Measurements from ENCODE around the gene EHD2. TPM values are rescaled to one million over a fixed set of nuclear protein-coding genes. Genes with fewer than 3 reads are reported as not detected.
"Not testable (repeated sequence)": the region's sequence is repeated elsewhere in the genome, so short reads cannot be mapped to it uniquely, and the experiment has no call there.

The EHD2 gene, protein sequence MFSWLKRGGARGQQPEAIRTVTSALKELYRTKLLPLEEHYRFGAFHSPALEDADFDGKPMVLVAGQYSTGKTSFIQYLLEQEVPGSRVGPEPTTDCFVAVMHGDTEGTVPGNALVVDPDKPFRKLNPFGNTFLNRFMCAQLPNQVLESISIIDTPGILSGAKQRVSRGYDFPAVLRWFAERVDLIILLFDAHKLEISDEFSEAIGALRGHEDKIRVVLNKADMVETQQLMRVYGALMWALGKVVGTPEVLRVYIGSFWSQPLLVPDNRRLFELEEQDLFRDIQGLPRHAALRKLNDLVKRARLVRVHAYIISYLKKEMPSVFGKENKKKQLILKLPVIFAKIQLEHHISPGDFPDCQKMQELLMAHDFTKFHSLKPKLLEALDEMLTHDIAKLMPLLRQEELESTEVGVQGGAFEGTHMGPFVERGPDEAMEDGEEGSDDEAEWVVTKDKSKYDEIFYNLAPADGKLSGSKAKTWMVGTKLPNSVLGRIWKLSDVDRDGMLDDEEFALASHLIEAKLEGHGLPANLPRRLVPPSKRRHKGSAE
- 1 to 10 TPM; 1.1 to 1.4 TPM for total RNA-seq

DNA sequence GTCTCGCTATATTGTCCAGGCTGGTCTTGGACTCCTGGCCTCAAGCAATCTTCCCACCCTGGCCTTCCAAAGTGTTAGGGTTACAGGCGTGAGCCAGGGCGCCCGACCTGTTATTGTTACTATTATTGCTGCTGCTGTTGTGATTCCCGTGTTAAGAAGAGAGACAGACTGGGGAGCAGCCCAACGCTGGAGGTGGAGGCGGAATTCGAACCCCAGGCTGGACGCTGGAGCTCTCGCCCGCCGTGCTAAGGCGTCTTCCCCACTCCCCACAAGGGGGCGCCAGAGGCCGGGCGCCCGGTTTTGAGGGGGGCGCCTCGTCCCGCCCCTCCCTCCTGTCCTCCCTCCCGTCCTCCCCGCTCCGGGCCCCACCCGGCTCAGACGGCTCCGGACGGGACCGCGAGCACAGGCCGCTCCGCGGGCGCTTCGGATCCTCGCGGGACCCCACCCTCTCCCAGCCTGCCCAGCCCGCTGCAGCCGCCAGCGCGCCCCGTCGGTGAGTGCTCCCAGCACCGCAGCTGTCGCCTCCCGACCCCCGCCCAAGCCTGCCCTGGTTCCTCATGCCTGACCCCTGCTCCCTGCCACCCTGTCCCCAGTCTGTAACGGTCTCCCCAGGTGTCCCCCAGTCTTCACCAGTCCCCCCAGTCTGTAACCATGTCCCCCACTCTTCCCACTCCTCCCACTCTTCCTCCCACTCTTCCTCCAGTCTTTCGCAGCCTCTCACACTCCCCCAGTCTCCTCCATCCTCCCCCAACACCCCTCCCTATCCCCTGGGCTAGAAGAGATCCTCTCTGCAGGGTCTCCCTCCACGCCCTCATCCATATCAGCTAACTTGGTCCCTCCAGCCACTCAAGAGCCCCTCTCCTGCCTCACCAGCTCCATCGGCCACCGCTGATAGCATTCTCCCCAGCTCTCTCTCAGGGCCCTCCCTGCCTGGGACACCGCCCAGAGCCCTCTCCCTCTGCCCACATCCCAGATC, at the start of gene EHD2:
Gene EHD2, plus strand, starts transcription at position 377 of the 976 bp plus-strand sequence. CDS start 3,191 bp downstream, outside the sequence.
- ATAC-seq (peak; percentile 88), DNase-seq (peak; percentile 57)
- Mint-ChIP-seq H3K9me3 (no peaks in the 10 kb centered on the region), H3K27me3 (peaks cover 32% of the 10 kb centered on the region), H3K27ac (no peak within 1 kb of the TSS), H3K4me3 (peak within 1 kb of the TSS; percentile 16), H3K4me1 (ENCODE audit: low read depth) (peaks cover 2% of the 10 kb centered on the region), H3K36me3 (ENCODE audit: low read depth) (no peaks in the 10 kb centered on the region)
- POLR2A ChIA-PET: interaction anchor here (0.5 to 1.4 kb wide), 6 partner anchors 14 to 285 kb away, joined by 3 to 7 read pairs (median 3); no protein-coding TSS in a partner anchor
- intact Hi-C loops (cut with micrococcal nuclease): loop anchor here (2.0 kb wide), 1 partner anchor 29 kb away; no protein-coding TSS in a partner anchor
- CTCF ChIA-PET: interaction anchor here (0.7 to 7.4 kb wide), 35 partner anchors 9 to 322 kb away, joined by 3 to 168 read pairs (median 4); partner anchors contain the start of genes KPTN and NOP53
- TF ChIP-seq, protein P1, sequence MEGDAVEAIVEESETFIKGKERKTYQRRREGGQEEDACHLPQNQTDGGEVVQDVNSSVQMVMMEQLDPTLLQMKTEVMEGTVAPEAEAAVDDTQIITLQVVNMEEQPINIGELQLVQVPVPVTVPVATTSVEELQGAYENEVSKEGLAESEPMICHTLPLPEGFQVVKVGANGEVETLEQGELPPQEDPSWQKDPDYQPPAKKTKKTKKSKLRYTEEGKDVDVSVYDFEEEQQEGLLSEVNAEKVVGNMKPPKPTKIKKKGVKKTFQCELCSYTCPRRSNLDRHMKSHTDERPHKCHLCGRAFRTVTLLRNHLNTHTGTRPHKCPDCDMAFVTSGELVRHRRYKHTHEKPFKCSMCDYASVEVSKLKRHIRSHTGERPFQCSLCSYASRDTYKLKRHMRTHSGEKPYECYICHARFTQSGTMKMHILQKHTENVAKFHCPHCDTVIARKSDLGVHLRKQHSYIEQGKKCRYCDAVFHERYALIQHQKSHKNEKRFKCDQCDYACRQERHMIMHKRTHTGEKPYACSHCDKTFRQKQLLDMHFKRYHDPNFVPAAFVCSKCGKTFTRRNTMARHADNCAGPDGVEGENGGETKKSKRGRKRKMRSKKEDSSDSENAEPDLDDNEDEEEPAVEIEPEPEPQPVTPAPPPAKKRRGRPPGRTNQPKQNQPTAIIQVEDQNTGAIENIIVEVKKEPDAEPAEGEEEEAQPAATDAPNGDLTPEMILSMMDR (IDR thresholded peaks at IDR 0.05): peak; percentile 94

DNA sequence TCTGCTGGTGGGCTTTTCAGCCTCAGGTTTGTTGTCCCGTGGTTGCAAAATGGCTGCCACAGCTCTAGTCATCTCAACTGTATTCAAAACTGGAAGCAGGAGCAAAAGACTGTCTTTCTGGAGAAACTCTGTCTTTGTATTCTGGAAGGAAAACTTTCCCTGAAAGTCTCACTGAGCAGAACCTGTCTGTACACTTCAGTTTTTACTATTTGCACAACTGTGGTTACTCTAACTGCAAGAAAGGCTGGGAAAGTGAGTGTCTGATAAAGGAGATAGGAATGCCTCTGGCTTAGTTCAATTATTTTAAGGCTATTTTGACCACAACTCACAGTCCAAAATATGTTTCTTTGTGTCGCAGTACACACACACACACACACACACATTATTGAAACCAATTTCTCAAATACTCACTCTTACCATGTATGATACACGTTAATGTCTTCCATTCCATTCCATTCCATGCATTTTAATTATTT, 49.7 kb upstream of the EHD2 start:
- no peaks in the 10 kb centered on the region for H3K9me3 Mint-ChIP-seq
- H3K27ac Mint-ChIP-seq: no peak overlapping the region
- no peak overlapping the region for H3K4me3 Mint-ChIP-seq
- intact Hi-C loops (cut with micrococcal nuclease): no loop called here
- peaks cover 13% of the 10 kb centered on the region for H3K4me1 Mint-ChIP-seq (ENCODE audit: low read depth)
- peaks cover 4% of the 10 kb centered on the region for H3K36me3 Mint-ChIP-seq (ENCODE audit: low read depth)
- ChIA-PET CTCF (interaction anchor here (0.6 to 2.2 kb wide), 2 partner anchors 49 to 72 kb away, joined by 3 to 4 read pairs; no protein-coding TSS in a partner anchor), POLR2A (interaction anchor here (1.5 kb wide), 1 partner anchor 22 kb away, joined by 3 read pairs; no protein-coding TSS in a partner anchor)
- H3K27me3 Mint-ChIP-seq: no peaks in the 10 kb centered on the region
- TF ChIP-seq, protein P1 (IDR thresholded peaks at IDR 0.05): no peak
- ATAC-seq: no peak
- DNase-seq: no peak

DNA sequence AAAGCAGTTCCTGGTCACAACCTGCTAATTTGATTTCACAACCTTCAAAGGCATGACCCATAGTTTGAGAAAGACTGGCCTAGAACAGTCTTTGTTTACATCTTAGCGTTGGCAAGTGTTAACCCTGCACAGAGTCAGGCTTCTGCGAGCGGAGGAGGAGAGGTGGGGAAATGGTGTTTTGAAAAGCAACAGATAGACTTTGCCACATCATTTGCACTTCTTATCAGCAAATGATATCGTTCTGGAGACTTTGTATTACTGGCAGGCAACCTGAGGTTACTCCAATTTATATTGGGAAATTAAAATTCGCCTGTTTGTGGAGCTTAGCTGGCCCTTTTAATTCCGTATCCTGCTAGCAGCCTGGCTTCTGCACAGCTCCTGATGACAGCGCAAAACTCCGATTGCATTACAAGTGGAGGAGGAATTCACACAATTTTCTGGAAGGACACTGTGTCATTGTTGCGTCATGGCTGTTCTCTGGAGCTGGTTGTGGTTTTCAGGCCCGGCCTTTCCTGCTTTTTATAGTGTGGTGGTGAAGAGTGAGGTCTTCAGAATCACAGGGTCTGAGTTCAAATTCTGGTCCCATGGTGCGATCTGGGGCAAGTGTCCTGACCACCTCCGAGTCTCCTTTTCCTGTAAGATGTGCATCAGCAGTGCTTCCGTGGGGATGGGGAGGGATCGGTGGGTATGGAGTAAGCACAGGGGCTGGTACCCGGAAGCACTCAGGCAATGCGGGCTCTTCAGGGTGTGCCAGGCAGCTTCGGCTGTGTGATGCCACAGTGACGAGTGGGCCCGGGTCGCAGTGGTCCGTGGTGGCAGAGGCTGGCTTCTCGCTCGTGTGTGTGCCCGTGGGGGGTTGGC, 49.1 kb upstream of the EHD2 start:
- Mint-ChIP-seq H3K4me1 (ENCODE audit: low read depth) (peaks cover 13% of the 10 kb centered on the region), H3K9me3 (no peaks in the 10 kb centered on the region), H3K36me3 (ENCODE audit: low read depth) (peaks cover 4% of the 10 kb centered on the region), H3K4me3 (no peak overlapping the region), H3K27me3 (no peaks in the 10 kb centered on the region), H3K27ac (no peak overlapping the region)
- ChIA-PET CTCF (no interaction called here), POLR2A (interaction anchor here (1.5 kb wide), 1 partner anchor 21 kb away, joined by 3 read pairs; no protein-coding TSS in a partner anchor)
- ATAC-seq: no peak
- TF ChIP-seq, protein P1 (IDR thresholded peaks at IDR 0.05): no peak
- intact Hi-C loops (cut with micrococcal nuclease): no loop called here
- no peak for DNase-seq

DNA sequence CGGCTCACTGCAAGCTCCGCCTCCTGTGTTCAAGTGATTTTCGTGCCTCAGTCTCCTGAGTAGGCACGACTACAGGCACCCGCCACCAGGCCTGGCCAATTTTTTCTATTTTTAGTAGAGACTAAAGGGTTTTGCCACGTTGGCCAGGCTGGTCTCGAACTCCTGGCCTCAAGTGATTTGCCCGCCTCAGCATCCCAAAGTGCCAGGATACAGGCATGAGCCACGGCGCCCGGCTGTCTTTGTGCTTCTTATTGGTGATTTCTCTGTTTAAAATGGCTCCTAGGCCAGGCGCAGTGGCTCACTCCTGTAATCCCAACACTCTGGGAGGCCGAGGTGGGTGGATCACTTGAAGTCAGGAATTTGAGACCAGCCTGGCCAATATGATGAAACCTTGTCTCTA, 44.7 kb upstream of the EHD2 start:
- H3K27ac Mint-ChIP-seq; intact Hi-C loops (cut with micrococcal nuclease); DNase-seq; H3K36me3 Mint-ChIP-seq (ENCODE audit: low read depth); H3K4me3 Mint-ChIP-seq; H3K4me1 Mint-ChIP-seq (ENCODE audit: low read depth); ATAC-seq; H3K9me3 Mint-ChIP-seq; H3K27me3 Mint-ChIP-seq; POLR2A ChIA-PET: not testable (repeated sequence)
- CTCF ChIA-PET: interaction anchor here (1.1 kb wide), 1 partner anchor 236 kb away, joined by 3 read pairs; no protein-coding TSS in a partner anchor
